Neural progenitor cell (in vitro differentiated cells): ENCODE data around the gene UPB1. TPM values are rescaled to one million over a fixed set of nuclear protein-coding genes. Genes with fewer than 3 reads are reported as not detected.

Experiments
- DNase-seq: peaks from one replicate; pipeline ENCODE4 v3.0.0-alpha.2; 2016; ENCODE audit warnings: low spot score
- H2AFZ ChIP-seq: fragments of 200-600 bp; sonication (generic); replicated peaks from 2 replicates; pipeline ENCODE4 v1.6.1; 2016; ENCODE audit warnings: antibody characterized with exemption
- H3F3A ChIP-seq: fragments of 200-600 bp; sonication (generic); 2 replicates; pipeline ENCODE4 v1.6.1; 2016; ENCODE audit warnings: antibody characterized with exemption, low read depth
- H3K27ac ChIP-seq: fragments of 200-600 bp; sonication (generic); 2 replicates; pipeline ENCODE4 v1.5.1; 2016; ENCODE audit warnings: mild to moderate bottlenecking
- H3K27me3 ChIP-seq: fragments of 200-600 bp; sonication (generic); 2 replicates; pipeline ENCODE4 v1.6.1; 2016; ENCODE audit warnings: mild to moderate bottlenecking, moderate library complexity
- H3K36me3 ChIP-seq: fragments of 200-600 bp; sonication (generic); 2 replicates; pipeline ENCODE4 v1.5.1; 2016
- H3K4me1 ChIP-seq: fragments of 200-600 bp; sonication (generic); 2 replicates; pipeline ENCODE4 v1.6.1; 2016; ENCODE audit warnings: mixed run types
- H3K4me2 ChIP-seq: fragments of 200-600 bp; sonication (generic); 2 replicates; pipeline ENCODE4 v1.6.1; 2016
- H3K4me3 ChIP-seq: fragments of 200-600 bp; sonication (generic); 2 replicates; pipeline ENCODE4 v1.5.1; 2016
- H3K79me2 ChIP-seq: fragments of 200-600 bp; sonication (generic); 2 replicates; pipeline ENCODE4 v1.6.1; 2016; ENCODE audit warnings: low read depth
- H3K9ac ChIP-seq: fragments of 200-600 bp; sonication (generic); 2 replicates; pipeline ENCODE4 v1.6.1; 2016
- H3K9me3 ChIP-seq: fragments of 200-600 bp; sonication (generic); 2 replicates; pipeline ENCODE4 v1.5.1; 2016; ENCODE audit warnings: low read depth
- H4K20me1 ChIP-seq: fragments of 200-600 bp; sonication (generic); 2 replicates; pipeline ENCODE4 v1.6.1; 2016; ENCODE audit warnings: low read depth
- H3K27ac Mint-ChIP-seq: 3 replicates; pipeline ENCODE4 v1.8.0; 2021; ENCODE audit warnings: mixed read lengths
- H3K27me3 Mint-ChIP-seq: 2 replicates; pipeline ENCODE4 v1.8.0; 2022; ENCODE audit warnings: low read depth, mild to moderate bottlenecking, inconsistent platforms, moderate library complexity, mixed read lengths; ENCODE audit not compliant: insufficient read depth
- H3K36me3 Mint-ChIP-seq: 3 replicates; pipeline ENCODE4 v1.8.0; 2021; ENCODE audit warnings: mixed read lengths
- H3K4me1 Mint-ChIP-seq: 3 replicates; pipeline ENCODE4 v1.8.0; 2021; ENCODE audit warnings: mixed read lengths
- H3K4me3 Mint-ChIP-seq: 3 replicates; pipeline ENCODE4 v1.8.0; 2021; ENCODE audit warnings: mild to moderate bottlenecking, moderate library complexity, mixed read lengths
- H3K9me3 Mint-ChIP-seq: 3 replicates; pipeline ENCODE4 v1.8.0; 2020; ENCODE audit warnings: mixed read lengths
- CTCF ChIP-seq: fragments of 200-600 bp; sonication (generic); IDR thresholded peaks from 2 replicates; pipeline ENCODE4 v1.5.1; 2017; ENCODE audit warnings: antibody characterized with exemption, mild to moderate bottlenecking
- EZH2 ChIP-seq: fragments of 200-600 bp; sonication (generic); IDR thresholded peaks from 2 replicates; pipeline ENCODE4 v1.6.1; 2017; ENCODE audit warnings: antibody characterized with exemption, mild to moderate bottlenecking, moderate library complexity
- EZH2phosphoT487 ChIP-seq: fragments of 200-600 bp; sonication (generic); IDR thresholded peaks from 2 replicates; pipeline ENCODE4 v1.6.1; 2017; ENCODE audit warnings: antibody characterized with exemption
- total RNA-seq: library from RNA; depleted of rRNA; stranded (reverse); fragments of >200 nt; gene quantifications from 2 replicates; pipeline ENCODE4 v1.2.3, GENCODE V29; 2015; ENCODE audit warnings: low replicate concordance

The UPB1 gene
- total RNA-seq, 1 donor from 2014 or later, result 0.17 TPM

- peaks cover 35% of the 10 kb centered on the region for H3K36me3 Mint-ChIP-seq
- Histone ChIP-seq H3K27ac (no peak overlapping the region), H3F3A (no peaks in the 10 kb centered on the region), H3K4me1 (no peaks in the 10 kb centered on the region), H3K79me2 (peaks cover 26% of the 10 kb centered on the region), H2AFZ (no peak overlapping the region), H3K9ac (no peak overlapping the region), H4K20me1 (peaks cover 26% of the 10 kb centered on the region), H3K9me3 (no peaks in the 10 kb centered on the region), H3K36me3 (peaks cover 4% of the 10 kb centered on the region), H3K4me2 (no peak overlapping the region), H3K27me3 (no peaks in the 10 kb centered on the region), H3K4me3 (no peak overlapping the region)
- H3K27me3 Mint-ChIP-seq, result peaks cover 2% of the 10 kb centered on the region
- H3K9me3 Mint-ChIP-seq, result no peaks in the 10 kb centered on the region
- no peak overlapping the region for H3K27ac Mint-ChIP-seq
- no peaks in the 10 kb centered on the region for H3K4me1 Mint-ChIP-seq
- TF ChIP-seq EZH2 (no peak), CTCF (no peak), EZH2phosphoT487 (no peak)
- no peak for DNase-seq
- no peak overlapping the region for H3K4me3 Mint-ChIP-seq
These were observed 76.1 kb downstream of the UPB1 start for GRCh38 chr22:24571266-24571665.

- no peak overlapping the region for H2AFZ ChIP-seq
- no peak overlapping the region for H3K27ac ChIP-seq
- no peaks in the 10 kb centered on the region for H3K9me3 Mint-ChIP-seq
These were observed 81.6 kb downstream of the UPB1 start for GRCh38 chr22:24576778-24577177.

More at GRCh38 chr22:24576778-24577177, 81.6 kb downstream of the UPB1 start:
- Histone ChIP-seq H3K27me3 (no peaks in the 10 kb centered on the region), H3F3A (peaks cover 32% of the 10 kb centered on the region), H3K9ac (no peak overlapping the region), H3K79me2 (no peaks in the 10 kb centered on the region), H3K36me3 (peaks cover 4% of the 10 kb centered on the region), H3K9me3 (no peaks in the 10 kb centered on the region), H3K4me3 (no peak overlapping the region), H3K4me2 (no peak overlapping the region), H3K4me1 (no peaks in the 10 kb centered on the region), H4K20me1 (peaks cover 2% of the 10 kb centered on the region)
- no peak overlapping the region for H3K4me3 Mint-ChIP-seq
- H3K36me3 Mint-ChIP-seq, result peaks cover 26% of the 10 kb centered on the region
- DNase-seq, result no peak
- H3K27ac Mint-ChIP-seq, result no peak overlapping the region
- H3K27me3 Mint-ChIP-seq, result peaks cover 2% of the 10 kb centered on the region
- TF ChIP-seq EZH2phosphoT487, result no peak
- no peaks in the 10 kb centered on the region for H3K4me1 Mint-ChIP-seq

Other genes starting within 250 kb of the UPB1 start
- gene SPECC1L, start 224.5 kb upstream of the UPB1 start, total RNA-seq, result 35.8 and 48.9 TPM in 2 replicates
- gene ADORA2A, start 67.7 kb upstream of the UPB1 start, total RNA-seq, result 0.51 and 5.8 TPM in 2 replicates
- 31.0 and 62.3 TPM in 2 replicates for gene GUCD1, start 59.8 kb downstream of the UPB1 start, total RNA-seq
- 195 and 302 TPM in 2 replicates for gene SNRPD3, start 60.7 kb downstream of the UPB1 start, total RNA-seq
- 8.2 and 19.0 TPM in 2 replicates for gene LRRC75B, start 97.7 kb downstream of the UPB1 start, total RNA-seq
- 4.9 and 7.7 TPM in 2 replicates for gene GGT1, start 107.9 kb downstream of the UPB1 start, total RNA-seq